ENCODE results near the gene FOXD3.
"Not testable (repeated sequence)": the region's sequence is repeated elsewhere in the genome, so short reads cannot be mapped to it uniquely, and the experiment has no call there.

FOXD3 gene

DNA sequence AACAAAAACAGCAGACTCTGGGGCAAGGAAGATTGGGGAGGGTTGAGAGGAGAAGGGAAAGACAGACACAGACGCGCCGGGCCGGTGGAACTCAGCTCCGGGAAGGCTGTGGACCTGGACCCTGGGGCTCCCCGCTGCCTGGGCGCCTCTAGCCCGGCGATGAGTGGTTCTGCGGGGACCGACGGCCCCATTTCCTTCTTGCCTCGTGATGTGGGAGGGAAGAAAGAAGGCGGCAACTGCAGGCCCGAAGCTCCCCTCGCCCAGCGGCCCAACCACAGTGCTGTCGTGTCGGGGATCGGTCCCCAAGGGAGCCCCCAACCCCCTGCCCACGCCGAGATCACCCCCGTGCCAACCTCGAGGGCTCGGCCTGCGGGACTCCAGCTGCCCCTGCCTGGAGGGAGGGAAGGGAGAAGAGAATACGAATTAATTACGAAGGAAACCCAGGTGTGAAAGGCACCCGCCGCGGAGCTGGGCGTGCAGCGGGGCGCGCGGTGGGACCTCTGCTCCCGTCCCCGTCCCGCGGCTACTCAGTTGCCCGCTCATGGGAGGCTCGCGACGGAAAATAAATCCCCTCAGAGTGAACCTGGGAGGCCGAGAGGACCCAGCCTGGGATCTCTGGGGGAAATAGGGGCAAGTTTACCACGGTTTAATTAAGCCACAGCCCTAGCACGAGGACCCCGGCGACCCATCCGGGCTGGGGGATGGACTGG lies 7.4 kb downstream of the FOXD3 start:
- no peaks in the 10 kb centered on the region for H3K36me3 ChIP-seq
- no peaks in the 10 kb centered on the region for H3K4me1 ChIP-seq
- TF ChIP-seq Cebpa-rat (IDR thresholded peaks at IDR 0.05) = no peak
- H3K4me2 ChIP-seq = no peak overlapping the region
- H3K9ac ChIP-seq = no peak overlapping the region
- H3K9me3 ChIP-seq (replicated peaks in 1 of 11) = peaks cover 13 to 30% (median 20%) of the 10 kb centered on the region in 11 experiments; a peak in 21 of 22 replicates
- H3K4me3 ChIP-seq = 0 out of 20 replicates have a peak overlapping the region, but pooled peaks of 1 of the 10 experiments have one; percentile 24
- peaks cover 67 to 87% (median 75%) of the 10 kb centered on the region in 11 experiments for H3K27me3 ChIP-seq
- H3K27ac ChIP-seq = no peak overlapping the region
- H4K20me1 ChIP-seq = peaks cover 0 to 26% (median 9%) of the 10 kb centered on the region in 11 experiments; a peak in 10 of 22 replicates

DNA sequence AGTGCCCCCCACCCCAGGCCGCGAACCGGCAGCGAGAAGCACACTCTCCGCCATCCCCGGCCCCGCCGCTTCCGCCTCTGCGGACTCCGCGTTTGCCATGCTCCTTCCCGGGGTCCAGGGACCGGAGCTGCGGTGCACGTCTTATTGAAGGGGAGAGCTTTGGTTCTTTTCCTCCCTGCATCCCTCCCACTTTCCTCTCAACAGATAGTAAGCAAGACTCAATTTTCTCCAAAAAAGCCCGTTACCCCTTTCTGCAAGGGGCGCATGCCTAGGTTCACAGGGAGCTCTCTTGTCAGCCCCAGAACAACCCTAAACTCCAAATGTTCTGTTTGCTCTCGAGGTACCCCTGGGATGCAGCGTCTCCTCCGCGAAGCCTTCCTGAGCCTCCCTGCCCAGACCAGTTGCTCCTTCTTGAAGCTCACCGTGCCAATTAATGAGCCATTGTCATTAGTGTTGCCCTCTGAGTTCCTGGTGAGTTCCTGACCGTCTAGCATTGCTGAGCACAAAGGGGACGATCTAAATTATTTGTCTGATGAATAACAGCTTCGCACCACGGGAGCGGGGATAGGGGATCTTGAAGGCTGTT lies 8.1 kb downstream of the FOXD3 start:
- Histone ChIP-seq H4K20me1 (peaks cover 0 to 20% (median 9%) of the 10 kb centered on the region in 11 experiments; a peak in 10 of 22 replicates), H3K27ac (no peak overlapping the region), H3K36me3 (no peaks in the 10 kb centered on the region), H3K27me3 (peaks cover 60 to 81% (median 68%) of the 10 kb centered on the region in 11 experiments), H3K4me2 (no peak overlapping the region), H3K9ac (no peak overlapping the region), H3K9me3 (replicated peaks in 1 of 11) (peaks cover 13 to 30% (median 20%) of the 10 kb centered on the region in 11 experiments; a peak in 21 of 22 replicates), H3K4me3 (no peak overlapping the region), H3K4me1 (no peaks in the 10 kb centered on the region)
- no peak for TF ChIP-seq Cebpa-rat (IDR thresholded peaks at IDR 0.05)

DNA sequence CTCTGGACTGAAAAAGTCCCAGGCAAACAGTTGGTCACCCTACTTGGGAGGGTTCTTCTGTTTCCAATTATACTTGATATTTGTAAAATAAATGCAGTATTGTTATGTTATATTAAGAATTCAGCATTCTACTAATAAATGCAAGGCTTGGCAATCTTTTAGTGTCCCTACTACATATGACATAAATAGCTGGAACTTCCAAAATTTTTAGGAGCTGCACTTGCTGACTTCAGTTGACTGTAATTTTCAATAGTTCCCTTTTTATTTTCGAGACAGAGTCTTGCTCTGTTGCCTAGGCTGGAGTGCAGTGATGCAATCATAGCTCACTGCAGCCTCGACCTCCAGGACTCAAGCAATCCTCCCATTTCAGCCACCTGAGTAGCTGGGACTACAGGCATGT lies 20.0 kb downstream of the FOXD3 start:
- TF ChIP-seq Cebpa-rat (IDR thresholded peaks at IDR 0.05) = no peak
- Histone ChIP-seq H3K4me2 (no peak overlapping the region), H4K20me1 (no peaks in the 10 kb centered on the region), H3K4me1 (no peaks in the 10 kb centered on the region), H3K27me3 (no peaks in the 10 kb centered on the region), H3K9ac (no peak overlapping the region), H3K9me3 (replicated peaks in 1 of 11) (no peaks in the 10 kb centered on the region; a peak in 1 of 22 replicates), H3K27ac (no peak overlapping the region), H3K4me3 (no peak overlapping the region), H3K36me3 (no peaks in the 10 kb centered on the region)

DNA sequence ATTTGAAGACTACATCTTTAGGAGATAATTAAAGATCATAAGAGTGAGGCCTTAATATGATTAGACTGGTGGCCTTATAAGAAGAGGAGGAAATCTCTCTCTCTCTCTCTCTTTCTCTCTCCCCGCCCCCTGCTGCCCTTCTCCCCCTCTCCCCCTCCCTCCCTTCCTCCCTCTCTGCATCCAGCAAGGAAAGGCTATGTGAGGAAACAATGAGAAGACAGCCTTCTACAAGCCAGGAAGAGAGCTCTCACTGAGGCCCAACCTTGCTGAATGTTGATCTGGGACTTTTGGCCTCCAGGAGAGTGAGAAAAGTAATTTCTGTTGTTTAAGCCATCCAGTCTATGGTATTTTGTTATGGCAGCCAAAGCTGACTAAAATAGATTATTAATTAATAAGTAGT lies 21.6 kb downstream of the FOXD3 start:
- Histone ChIP-seq H4K20me1 (no peaks in the 10 kb centered on the region), H3K4me2 (no peak overlapping the region), H3K27me3 (no peaks in the 10 kb centered on the region), H3K9ac (no peak overlapping the region), H3K9me3 (replicated peaks in 1 of 11) (no peaks in the 10 kb centered on the region; a peak in 1 of 22 replicates), H3K4me3 (no peak overlapping the region), H3K36me3 (no peaks in the 10 kb centered on the region), H3K4me1 (no peaks in the 10 kb centered on the region), H3K27ac (no peak overlapping the region)
- no peak for TF ChIP-seq Cebpa-rat (IDR thresholded peaks at IDR 0.05)

DNA sequence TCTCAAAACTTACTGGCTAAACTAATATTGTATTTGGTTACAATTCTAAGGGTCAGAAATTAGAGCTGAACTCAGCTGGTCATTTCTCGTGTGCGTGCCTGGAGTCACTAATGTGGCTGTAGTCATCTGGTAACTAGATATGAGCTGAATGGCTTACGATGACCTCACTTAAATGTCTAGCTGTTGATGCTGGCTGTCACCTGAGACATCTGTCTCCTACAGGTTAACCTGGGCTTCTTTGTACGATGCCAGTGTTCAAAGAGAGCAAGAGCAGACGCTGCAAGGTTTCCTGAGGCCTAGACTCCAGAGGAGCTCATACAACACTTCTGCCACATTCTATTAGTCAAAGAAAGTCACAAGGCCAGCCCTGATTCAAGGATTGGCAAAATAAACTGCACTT lies 28.0 kb downstream of the FOXD3 start:
- TF ChIP-seq Cebpa-rat (IDR thresholded peaks at IDR 0.05) = no peak
- H3K36me3 ChIP-seq = no peaks in the 10 kb centered on the region
- no peak overlapping the region for H3K4me3 ChIP-seq
- H3K27me3 ChIP-seq = no peaks in the 10 kb centered on the region
- no peaks in the 10 kb centered on the region; a peak in 1 of 22 replicates for H3K9me3 ChIP-seq (replicated peaks in 1 of 11)
- H3K27ac ChIP-seq = no peak overlapping the region
- H3K4me1 ChIP-seq = no peaks in the 10 kb centered on the region
- no peaks in the 10 kb centered on the region for H4K20me1 ChIP-seq
- no peak overlapping the region for H3K9ac ChIP-seq
- H3K4me2 ChIP-seq = no peak overlapping the region

DNA sequence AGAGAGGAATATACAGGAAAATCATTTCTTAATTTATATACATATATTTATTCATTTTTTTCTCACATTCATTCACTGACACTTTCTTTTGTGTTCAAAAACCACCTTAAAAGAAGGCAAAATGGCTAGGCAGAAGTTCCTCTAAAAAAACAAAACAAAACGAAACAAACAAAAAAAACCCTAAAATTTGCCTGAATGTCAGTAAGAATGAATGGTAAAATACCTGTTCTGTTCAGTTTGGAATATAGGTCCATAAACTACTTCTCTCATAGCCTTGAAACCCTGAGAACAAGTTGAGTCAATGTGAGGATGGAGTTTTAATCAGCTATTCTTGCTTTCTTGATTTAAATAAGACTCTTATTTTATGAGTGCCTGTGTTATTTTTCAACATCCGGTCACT lies 30.4 kb downstream of the FOXD3 start:
- TF ChIP-seq Cebpa-rat (IDR thresholded peaks at IDR 0.05) = no peak

DNA sequence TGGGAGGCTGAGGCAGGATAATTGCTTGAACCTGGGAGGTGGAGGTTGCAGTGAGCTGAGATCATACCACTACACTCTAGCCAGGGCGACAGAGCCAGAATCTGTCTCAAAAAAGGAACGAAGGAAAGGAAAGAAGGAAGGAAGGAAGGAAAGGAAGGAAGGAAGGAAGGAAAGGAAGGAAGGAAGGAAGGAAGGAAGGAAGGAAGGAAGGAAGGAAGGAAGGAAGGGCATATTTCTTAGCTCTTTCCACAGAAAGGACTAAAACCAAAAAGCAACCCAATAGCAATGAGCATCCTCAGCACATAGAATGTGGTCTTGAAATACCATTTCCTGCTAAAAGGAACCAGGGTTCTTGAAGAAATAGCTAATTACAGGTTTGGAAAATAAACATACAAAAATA lies 33.9 kb downstream of the FOXD3 start:
- H3K27me3 ChIP-seq; H3K27ac ChIP-seq; H3K4me2 ChIP-seq; H3K9me3 ChIP-seq (replicated peaks in 1 of 11); H3K4me3 ChIP-seq; H3K36me3 ChIP-seq; H4K20me1 ChIP-seq; H3K9ac ChIP-seq: not testable (repeated sequence)
- H3K4me1 ChIP-seq = peaks cover 0 to 13% (median 10%) of the 10 kb centered on the region in 10 experiments; a peak in 9 of 20 replicates

More for the DNA sequence above, 30.4 kb downstream of the FOXD3 start:
- H3K9ac ChIP-seq = no peak overlapping the region
- H3K4me2 ChIP-seq = no peak overlapping the region
- H4K20me1 ChIP-seq = no peaks in the 10 kb centered on the region
- no peak overlapping the region for H3K4me3 ChIP-seq
- no peaks in the 10 kb centered on the region for H3K36me3 ChIP-seq
- no peaks in the 10 kb centered on the region for H3K27me3 ChIP-seq
- no peak overlapping the region for H3K27ac ChIP-seq
- H3K4me1 ChIP-seq = no peaks in the 10 kb centered on the region
- H3K9me3 ChIP-seq (replicated peaks in 1 of 11) = no peaks in the 10 kb centered on the region

DNA sequence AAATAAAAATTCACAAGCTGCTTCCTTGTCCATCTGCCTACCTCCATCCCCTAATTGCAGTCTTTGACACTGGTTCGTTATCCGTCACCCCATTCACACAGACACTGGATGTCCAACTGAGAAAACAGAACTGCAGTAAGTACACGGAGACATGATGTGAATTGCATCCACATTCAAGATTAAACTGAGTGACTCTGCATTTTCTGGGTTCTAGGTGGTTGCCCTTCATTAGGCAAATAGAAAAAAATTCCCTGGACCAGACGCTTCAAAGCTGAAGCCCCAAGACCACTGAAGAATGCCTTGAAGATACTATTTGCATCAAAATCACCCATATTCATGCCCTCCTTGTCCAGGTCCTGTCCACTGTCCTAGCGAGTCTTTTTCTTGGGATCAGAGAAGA lies 37.2 kb downstream of the FOXD3 start:
- peak overlapping the region in 3 of 11 experiments; percentile 4 to 36 (median 34); a peak in 2 of 22 replicates for H3K4me2 ChIP-seq
- H3K27ac ChIP-seq = no peak overlapping the region
- no peaks in the 10 kb centered on the region for H3K27me3 ChIP-seq
- no peak overlapping the region for H3K4me3 ChIP-seq
- H3K9me3 ChIP-seq (replicated peaks in 1 of 11) = no peaks in the 10 kb centered on the region
- no peaks in the 10 kb centered on the region for H4K20me1 ChIP-seq
- TF ChIP-seq Cebpa-rat (IDR thresholded peaks at IDR 0.05) = no peak
- no peak overlapping the region for H3K9ac ChIP-seq
- peaks cover 0 to 13% (median 10%) of the 10 kb centered on the region in 10 experiments; a peak in 9 of 20 replicates for H3K4me1 ChIP-seq
- H3K36me3 ChIP-seq = no peaks in the 10 kb centered on the region

DNA sequence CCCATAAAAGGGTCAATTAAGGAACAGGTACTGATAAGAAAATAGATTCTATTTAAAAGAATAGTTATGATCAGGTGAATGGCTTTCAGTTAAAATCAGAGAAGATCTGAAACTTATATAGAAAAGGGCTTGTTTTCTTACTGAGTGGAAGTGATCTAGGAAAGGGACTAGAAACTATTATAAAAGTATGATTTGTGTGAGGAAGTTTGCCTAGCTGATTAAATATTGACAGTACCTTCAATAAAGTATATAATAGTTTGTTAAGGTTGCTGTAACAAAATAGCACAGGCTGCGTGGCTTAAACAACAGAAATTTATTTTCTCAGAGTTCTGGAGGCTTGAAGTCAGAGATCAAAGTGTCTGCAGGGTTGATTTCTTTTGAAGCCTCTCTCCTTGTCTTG lies 39.7 kb downstream of the FOXD3 start:
- TF ChIP-seq Cebpa-rat (IDR thresholded peaks at IDR 0.05) = no peak
- Histone ChIP-seq H3K4me1 (peaks cover 4 to 17% (median 14%) of the 10 kb centered on the region in 10 experiments; a peak in 17 of 20 replicates), H3K36me3 (no peaks in the 10 kb centered on the region), H3K9ac (no peak overlapping the region), H3K27me3 (no peaks in the 10 kb centered on the region), H4K20me1 (no peaks in the 10 kb centered on the region), H3K27ac (no peak overlapping the region), H3K9me3 (replicated peaks in 1 of 11) (no peaks in the 10 kb centered on the region), H3K4me3 (no peak overlapping the region), H3K4me2 (no peak overlapping the region)

DNA sequence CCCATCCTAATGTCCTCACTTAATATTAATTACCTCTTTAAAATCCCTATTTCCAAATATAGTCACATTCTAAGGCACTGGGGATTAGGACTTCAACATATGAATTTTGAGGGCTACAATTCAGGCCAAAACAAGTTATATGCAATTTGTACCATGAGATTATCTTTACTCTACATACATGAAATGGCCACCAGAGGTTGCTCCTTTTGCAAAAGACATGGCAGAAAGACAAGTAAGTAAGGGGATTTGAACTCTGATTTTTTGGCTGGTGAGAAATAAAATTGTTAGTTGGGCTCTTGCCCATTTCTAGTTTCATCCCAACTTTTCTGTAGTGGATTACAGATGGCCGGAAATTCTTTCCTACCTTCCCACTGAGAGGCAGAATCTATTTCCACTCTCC lies 40.2 kb downstream of the FOXD3 start:
- H3K9me3 ChIP-seq (replicated peaks in 1 of 11) = no peaks in the 10 kb centered on the region
- no peak overlapping the region for H3K4me2 ChIP-seq
- no peak overlapping the region for H3K27ac ChIP-seq
- H3K27me3 ChIP-seq = no peaks in the 10 kb centered on the region
- H3K4me3 ChIP-seq = no peak overlapping the region
- no peaks in the 10 kb centered on the region for H4K20me1 ChIP-seq
- no peaks in the 10 kb centered on the region for H3K36me3 ChIP-seq
- TF ChIP-seq Cebpa-rat (IDR thresholded peaks at IDR 0.05) = no peak
- H3K9ac ChIP-seq = no peak overlapping the region
- H3K4me1 ChIP-seq = peaks cover 5 to 19% (median 16%) of the 10 kb centered on the region in 10 experiments; a peak in 17 of 20 replicates
